Endothelial cell of hepatic sinusoid (primary cell): ENCODE results near the gene CD79A.
"Not testable (repeated sequence)": the region's sequence is repeated elsewhere in the genome, so short reads cannot be mapped to it uniquely, and the experiment has no call there.

ENCODE experiments used
- in situ Hi-C: cut with HindIII; loops from 2 replicates; pipeline ENCODE4 v1.10.0; 2017; ENCODE audit warnings: low sequenced_read_pairs

The CD79A gene

GRCh38 chr19:41862445-41862986 is 14.6 kb upstream of the CD79A start:
- in situ Hi-C loops, result no loop called here

DNA sequence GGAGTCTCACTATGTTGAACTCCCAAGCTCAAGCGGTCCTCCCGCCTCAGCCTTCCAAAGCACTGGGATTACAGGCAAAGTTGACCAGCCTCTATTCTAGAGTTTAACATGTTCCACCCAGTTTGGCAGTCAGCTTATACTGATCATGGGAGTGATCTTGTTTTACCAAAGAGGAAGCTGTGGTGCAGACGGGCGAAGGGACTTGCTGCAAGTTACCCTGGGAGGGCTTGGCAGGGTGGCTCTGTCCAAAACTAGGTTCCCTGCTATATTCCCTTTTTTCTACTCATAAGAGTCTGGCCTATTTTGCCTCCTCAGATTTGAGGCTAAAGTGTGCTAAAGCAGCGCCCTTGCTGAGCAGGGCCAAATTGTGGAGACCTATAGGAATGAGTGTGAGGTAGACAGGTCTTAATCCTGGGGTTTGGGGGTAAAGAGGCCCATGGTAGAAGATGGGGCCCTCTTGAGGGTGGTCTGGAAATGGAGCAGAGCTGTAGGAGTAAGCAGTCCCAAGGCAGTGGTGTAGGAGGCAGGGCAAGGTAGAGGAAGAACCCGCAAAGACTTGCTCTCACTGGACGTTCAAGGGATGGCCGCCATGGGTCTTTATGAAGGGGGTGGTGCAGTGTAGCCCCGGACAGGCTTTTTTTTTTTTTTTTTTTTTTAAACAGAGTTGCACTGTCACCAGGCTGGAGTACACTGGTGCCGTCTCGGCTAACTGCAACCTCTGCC is 13.7 kb upstream of the CD79A start:
- in situ Hi-C loops, result no loop called here

GRCh38 chr19:41864374-41864773 is 12.7 kb upstream of the CD79A start:
- in situ Hi-C loops, result no loop called here

- in situ Hi-C loops, result no loop called here
Measured at GRCh38 chr19:41866284-41866683, 10.8 kb upstream of the CD79A start.

DNA sequence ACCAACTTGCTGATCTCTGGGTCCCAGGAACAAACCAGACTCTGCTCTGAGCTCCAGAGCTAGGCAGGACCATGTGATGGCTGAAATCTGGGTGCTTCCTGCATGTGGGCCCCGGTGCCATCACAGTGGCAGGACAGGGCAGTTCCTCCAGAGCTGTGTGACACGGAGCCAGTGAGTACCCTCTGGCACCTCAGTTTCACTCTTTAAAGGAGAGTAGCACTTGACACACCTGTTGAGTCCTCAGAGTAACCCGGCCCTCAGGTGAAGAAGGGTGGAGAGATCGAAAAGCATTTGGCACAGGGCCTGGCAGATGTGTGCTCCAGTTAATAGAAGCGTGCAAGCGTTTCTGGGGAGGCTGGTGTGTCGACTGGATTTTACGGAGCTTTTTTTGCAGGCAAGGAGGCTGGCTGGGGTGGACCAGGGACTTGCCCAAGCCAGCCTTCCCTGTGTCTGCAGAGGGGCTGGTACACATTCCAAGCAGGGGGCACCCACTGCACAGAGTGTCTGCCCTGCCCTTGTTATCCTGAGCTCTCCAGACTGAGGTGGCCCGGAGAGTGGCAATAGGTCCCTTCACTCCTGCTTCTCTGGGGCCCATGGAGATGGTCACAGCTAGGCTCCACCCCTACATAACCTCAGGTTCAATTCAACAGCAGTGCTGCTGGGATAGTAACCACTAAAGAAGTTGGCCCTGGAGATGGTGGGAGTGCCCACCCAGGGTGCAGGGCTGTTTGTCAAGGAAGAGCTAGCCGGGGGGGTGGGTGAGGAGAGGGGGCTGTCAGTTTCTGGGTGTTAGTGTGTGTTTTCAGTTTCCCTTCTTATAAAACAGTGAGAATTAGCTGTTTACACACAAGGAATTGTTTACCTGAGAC is 8.7 kb upstream of the CD79A start:
- in situ Hi-C loops, result no loop called here

GRCh38 chr19:41868989-41869300 is 8.1 kb upstream of the CD79A start:
- in situ Hi-C loops, result no loop called here

GRCh38 chr19:41869374-41869955 is 7.6 kb upstream of the CD79A start:
- in situ Hi-C loops, result no loop called here

DNA sequence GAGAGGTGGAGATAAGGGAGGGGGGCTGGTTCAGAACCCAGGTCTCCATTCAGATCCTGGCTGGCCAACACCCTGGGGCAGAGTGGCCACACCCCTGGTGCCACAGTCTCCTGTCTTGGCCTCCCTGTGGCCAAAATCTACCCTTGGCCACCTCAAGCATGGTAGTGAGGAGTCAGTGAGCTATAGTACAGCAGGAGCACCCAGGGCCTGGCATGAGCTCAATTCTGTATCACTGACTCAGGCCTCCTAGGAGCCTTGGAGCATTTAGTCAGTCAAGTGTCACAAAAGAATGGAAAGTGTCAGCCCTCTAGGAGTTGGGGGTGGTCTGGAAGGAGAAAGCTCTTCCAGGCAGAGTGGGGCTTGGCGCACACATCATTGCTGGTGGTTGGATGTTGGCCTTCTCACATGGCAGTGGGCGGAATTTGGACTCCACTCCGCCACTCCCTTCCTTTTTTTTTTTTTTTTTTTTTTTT is 6.6 kb upstream of the CD79A start:
- in situ Hi-C loops, result no loop called here

DNA sequence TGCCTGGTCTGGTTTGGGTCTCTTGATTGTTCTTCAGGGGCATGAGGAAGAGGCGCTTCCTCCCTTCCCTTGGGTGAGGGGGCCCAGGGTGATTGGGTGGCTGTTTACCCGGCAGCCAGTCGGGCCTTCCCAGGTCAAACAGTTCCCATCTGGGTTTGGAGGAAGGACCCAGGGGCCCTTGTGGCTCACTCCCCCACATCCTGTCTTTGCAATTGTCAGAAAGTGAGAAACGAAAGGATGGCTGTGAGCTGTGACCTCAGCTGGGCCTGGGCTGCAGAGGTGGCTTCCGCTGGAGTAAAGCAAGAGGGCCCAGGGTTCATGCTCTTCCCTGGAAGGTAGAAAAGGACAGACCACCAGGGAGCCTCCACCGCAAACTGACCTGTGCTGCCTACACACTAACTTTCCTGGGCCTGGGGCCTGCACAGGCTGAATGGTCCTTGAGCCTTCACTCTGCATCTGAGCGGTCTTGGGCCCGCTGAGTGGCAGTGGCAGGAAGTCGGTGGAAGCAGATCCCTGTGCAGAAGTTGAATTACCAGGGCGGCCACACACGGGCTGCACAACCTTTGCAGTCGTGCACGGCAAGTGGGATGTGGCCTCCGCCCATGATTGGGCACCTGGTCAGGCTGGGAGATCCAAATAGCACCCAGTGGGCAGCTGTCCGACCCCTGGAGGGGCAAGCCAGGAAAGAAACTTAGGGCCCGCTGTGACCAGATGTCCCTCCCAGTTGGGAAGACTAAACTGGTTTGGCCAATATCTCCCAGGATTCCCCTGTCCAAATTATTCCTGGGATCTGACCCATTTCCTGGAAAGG is 5.3 kb upstream of the CD79A start:
- in situ Hi-C loops, result no loop called here

DNA sequence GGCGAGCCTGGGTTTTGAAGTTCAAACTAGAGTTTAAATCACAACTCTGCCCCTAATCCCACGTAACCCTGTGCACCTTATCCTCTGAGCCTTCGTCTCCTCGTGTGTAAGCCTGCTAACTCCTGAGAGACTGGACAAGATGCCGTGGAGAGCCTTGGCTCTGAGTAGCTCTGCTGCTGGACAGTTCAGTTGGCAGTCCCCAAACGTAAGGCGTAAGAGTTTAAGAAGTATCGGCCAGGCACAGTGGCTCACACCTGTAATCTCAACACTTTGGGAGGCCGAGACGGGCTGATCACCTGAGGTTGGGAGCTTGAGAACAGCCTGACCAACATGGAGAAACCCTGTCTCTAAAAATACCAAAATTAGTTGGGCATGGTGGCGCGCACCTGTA is 4.7 kb upstream of the CD79A start:
- in situ Hi-C loops, result no loop called here

DNA sequence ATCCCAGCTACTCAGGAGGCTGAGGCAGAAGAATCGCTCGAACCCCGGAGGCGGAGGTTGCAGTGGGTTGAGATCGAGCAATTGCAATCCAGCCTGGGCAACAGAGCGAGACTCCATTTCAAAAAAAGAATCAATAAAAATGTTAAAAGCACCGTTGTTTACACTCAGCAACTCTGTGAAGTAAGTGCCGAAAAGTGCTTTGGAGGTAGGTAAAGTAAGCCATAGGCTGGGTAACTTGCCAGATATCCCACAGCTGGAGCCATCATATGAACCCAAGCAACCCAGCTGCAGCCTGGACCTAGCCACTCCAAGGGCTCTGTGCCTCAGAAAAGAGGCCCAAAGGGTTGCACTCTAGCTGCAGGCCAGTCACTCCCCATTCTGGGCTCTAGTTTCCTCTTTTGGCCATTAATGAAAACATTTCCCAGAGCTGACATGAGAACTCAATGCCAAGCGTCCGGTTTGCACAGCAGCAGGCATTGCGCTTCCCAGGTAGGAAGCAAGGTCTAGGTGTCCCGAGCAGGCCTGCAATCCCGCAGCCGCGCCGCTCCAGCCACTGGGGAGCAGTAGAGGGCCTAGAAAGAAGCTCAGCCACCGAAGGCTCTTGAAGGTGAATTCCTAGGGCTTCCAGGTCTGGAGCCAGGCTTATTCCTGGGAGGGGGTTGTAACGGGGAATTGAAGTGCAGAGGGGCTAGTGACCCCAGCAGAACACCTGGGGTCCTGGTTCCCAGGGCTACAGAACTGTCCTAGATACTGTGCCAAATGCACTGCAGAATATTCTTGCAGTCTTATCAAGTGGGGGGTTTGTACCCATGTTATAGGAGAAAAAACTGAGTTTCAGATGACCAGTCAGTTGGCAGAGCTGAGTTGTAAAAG is 4.1 kb upstream of the CD79A start:
- in situ Hi-C loops, result no loop called here

- in situ Hi-C loops, result not testable (repeated sequence)
Measured at GRCh38 chr19:41875973-41876372, 1.1 kb upstream of the CD79A start.

DNA sequence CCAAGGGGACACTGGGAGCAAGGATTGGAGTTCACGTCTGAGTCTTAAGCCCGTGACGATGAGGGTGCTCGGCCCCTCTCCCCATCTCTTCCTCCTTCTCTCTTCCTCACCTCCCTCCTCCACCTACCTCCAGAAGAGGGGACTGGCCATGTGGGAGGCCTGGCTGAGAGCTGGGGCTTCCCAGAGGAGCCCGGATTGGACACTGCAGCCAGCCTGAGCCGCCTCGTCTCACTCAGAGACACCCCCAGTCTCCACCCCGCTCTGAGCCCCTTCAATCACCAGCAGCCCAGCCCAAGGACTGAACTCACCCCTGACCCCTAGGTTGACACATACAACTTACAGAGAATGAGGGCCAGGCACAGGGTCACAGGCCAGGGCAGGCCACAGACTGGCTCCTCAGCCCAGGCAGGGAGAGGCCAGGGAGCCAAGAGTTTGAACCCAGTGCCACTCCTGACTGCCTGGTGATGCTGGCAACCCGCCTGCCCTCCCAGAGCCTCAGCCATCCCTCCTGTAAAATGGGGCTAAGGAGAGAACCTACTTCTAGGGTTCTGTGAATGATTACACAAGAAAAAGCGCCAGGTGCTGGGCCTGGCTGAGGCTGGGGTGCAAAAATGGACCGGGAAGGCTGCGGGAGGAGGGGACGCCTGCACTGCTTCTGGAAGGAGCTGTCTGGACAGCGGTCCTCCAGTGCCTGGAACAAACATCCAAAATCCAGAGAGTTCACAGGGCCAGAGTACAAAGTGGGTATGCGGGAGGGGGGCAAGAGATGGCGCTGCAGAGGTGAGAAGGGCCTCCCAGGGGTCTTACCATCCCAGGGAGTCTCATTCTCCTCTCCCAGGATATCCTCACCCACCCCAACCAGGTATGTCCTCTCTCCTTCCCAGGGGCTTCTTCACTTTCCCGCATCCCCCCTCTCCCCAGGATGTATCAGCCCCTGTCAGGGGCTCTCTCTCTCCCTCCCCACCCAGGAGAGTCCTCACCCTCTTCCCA is 1.1 kb downstream of the CD79A start:
- in situ Hi-C loops, result no loop called here

DNA sequence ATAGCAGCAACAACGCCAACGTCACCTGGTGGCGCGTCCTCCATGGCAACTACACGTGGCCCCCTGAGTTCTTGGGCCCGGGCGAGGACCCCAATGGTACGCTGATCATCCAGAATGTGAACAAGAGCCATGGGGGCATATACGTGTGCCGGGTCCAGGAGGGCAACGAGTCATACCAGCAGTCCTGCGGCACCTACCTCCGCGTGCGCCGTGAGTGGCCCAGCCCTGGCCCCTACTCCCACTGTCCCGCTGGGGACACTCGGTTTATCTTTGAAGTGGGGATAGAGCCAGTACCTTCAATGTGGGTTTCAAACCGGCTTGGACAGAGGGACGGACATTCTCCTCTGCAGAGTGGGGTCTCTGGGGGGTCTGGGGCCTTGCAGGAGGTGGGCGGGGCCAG is 2.0 kb downstream of the CD79A start:
- in situ Hi-C loops, result no loop called here

- in situ Hi-C loops, result no loop called here
Measured at GRCh38 chr19:41879670-41880328, 2.7 kb downstream of the CD79A start.

DNA sequence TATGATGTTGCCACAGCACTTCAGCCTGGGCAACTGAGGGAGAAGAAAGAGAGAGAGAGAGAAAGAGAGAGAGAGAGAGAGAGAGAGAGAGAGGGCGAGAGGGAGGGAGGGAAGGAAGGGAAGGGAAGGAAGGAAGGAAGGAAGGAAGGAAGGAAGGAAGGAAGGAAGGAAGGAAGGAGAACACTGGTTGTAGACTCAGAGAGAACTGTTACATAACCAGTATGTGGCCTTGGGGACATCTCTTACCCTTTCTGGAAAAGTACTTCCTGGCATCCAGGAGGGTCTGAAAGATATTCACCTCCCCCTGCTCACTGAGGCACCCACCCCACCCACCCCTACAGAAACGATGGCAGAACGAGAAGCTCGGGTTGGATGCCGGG is 3.2 kb downstream of the CD79A start:
- in situ Hi-C loops, result no loop called here

- in situ Hi-C loops, result no loop called here
Measured at GRCh38 chr19:41882568-41883462, 5.7 kb downstream of the CD79A start, which contains the start of gene ARHGEF1. Gene ARHGEF1 (plus strand): TSS chr19:41883184. CDS start chr19:41888083, 4,899 bp downstream.
